ENCODE data around the gene ALDH2. TPM values are rescaled to one million over a fixed set of nuclear protein-coding genes. Genes with fewer than 3 reads are reported as not detected.
A peak's percentile ranks its signal among the peaks of the same experiment; 100 is the strongest.

Gene ALDH2
- total and polyA plus RNA-seq, 2 experiments from 2014 or later, result 130 to 164 TPM

DNA sequence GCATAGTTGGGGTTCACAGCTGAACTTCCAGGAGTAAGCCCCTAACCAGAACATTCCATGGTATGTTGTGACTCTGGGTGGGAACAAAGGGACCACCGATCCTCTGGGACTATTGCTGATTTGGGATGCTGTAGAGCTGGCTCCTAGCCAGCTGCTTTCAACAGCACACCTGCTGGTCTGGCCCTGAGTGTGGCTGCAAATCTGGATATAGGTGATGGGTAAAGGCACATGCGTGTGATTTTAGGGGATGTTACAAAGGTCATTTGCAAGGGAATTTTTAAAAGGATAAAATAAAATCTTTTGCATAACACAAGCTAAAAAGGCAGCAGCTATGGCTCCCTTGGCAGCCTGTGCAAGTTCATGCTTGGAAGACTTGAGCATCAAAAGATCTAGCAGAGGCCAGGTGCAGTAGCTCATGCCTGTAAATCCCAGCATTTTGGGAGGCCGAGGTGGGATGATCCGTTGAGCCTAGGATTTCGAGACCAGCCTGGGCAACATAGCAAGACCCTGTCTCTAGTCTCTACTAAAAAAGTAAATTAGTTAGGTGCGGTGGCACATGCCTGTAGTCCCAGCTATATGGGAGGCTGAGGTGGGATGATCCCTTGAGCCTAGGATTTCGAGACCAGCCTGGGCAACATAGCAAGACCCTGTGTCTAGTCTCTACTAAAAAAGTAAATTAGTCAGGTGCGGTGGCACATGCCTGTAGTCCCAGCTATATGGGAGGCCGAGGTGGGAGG lies 1.6 kb downstream of the ALDH2 start:
- no peak overlapping the region for H3K4me3 ChIP-seq
- no peaks in the 10 kb centered on the region for H3K9me3 ChIP-seq (ENCODE audit: low read depth)
- H3K4me1 ChIP-seq (ENCODE audit: low read depth), result peaks cover 6% of the 10 kb centered on the region
- DNase-seq (ENCODE audit: low read depth in 1 of 2, low spot score in 1 of 2), result no peak
- H3K36me3 ChIP-seq, result no peaks in the 10 kb centered on the region
- TF ChIP-seq, protein P1, sequence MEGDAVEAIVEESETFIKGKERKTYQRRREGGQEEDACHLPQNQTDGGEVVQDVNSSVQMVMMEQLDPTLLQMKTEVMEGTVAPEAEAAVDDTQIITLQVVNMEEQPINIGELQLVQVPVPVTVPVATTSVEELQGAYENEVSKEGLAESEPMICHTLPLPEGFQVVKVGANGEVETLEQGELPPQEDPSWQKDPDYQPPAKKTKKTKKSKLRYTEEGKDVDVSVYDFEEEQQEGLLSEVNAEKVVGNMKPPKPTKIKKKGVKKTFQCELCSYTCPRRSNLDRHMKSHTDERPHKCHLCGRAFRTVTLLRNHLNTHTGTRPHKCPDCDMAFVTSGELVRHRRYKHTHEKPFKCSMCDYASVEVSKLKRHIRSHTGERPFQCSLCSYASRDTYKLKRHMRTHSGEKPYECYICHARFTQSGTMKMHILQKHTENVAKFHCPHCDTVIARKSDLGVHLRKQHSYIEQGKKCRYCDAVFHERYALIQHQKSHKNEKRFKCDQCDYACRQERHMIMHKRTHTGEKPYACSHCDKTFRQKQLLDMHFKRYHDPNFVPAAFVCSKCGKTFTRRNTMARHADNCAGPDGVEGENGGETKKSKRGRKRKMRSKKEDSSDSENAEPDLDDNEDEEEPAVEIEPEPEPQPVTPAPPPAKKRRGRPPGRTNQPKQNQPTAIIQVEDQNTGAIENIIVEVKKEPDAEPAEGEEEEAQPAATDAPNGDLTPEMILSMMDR (IDR thresholded peaks at IDR 0.05; ENCODE audit: low read depth, low read length), result no peak
- no peak overlapping the region for H3K27ac ChIP-seq
- no peaks in the 10 kb centered on the region for H3K27me3 ChIP-seq

DNA sequence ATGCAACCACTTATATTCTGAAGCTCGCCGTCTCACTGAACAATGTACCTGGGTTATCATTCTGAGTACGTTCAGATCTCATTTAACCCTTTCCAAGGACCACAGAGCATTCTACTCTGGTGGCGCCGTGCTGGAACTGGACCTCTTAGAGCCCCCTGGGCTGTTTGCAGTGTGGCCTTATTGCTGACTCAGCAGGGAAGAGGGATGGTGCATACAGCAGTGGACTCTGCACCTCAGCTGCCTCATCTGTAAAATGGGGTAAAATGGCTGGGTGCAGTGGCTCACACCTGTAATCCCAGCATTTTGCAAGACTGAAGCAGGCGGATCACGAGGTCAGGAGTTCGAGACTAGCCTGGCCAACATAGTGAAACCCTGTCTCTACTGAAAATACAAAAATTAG lies 2.9 kb downstream of the ALDH2 start:
- TF ChIP-seq, protein P1 (IDR thresholded peaks at IDR 0.05; ENCODE audit: low read depth, low read length), result no peak
- DNase-seq (ENCODE audit: low read depth in 1 of 2, low spot score in 1 of 2), result no peak

DNA sequence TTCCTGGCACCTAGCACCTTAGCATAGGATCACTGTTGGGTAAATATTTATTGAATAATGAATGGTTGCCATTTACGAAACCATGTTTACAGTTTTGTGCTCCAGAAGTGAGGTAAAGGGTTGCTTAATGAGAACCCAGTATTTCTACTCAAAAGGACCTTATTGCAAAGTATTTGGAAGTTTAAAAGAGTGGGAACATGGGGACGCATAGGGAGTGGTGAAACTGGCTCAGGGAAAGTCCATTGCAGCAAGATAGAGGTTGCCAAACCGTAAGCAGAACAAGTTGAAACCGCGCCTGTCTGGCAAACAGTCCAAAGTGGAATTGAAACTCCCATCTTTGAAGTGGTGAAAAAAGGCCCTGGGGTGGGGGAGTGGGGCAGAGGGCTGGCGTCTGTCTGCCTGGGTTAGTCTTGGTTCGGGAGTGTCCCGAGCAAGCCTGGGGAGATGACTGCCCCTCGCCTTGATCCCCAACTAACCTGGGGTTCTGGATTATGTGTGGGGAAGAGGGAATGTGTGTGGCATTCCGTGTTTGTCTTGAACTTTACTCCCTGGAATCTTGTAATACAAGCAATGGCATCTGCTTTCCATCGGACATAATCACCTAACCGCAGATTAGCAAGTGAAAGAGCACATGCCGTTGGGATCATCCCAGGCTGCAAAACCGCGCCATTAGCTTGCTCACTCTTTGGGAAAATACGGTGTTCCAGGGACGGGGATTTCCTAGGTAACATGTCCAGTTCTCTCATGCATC lies 7.2 kb downstream of the ALDH2 start:
- H3K36me3 ChIP-seq, result no peaks in the 10 kb centered on the region
- H3K4me1 ChIP-seq (ENCODE audit: low read depth), result peaks cover 29% of the 10 kb centered on the region
- peak in 1 of 2 donors; percentile 95 for DNase-seq (ENCODE audit: low read depth in 1 of 2, low spot score in 1 of 2)
- TF ChIP-seq, protein P1 (IDR thresholded peaks at IDR 0.05; ENCODE audit: low read depth, low read length), result no peak
- H3K27ac ChIP-seq, result peak overlapping the region; percentile 91
- H3K27me3 ChIP-seq, result no peaks in the 10 kb centered on the region
- no peaks in the 10 kb centered on the region for H3K9me3 ChIP-seq (ENCODE audit: low read depth)
- H3K4me3 ChIP-seq, result no peak overlapping the region

More for the DNA sequence above, 2.9 kb downstream of the ALDH2 start:
- Histone ChIP-seq H3K27ac (no peak overlapping the region), H3K36me3 (no peaks in the 10 kb centered on the region), H3K9me3 (ENCODE audit: low read depth) (no peaks in the 10 kb centered on the region), H3K4me3 (no peak overlapping the region), H3K27me3 (no peaks in the 10 kb centered on the region), H3K4me1 (ENCODE audit: low read depth) (peaks cover 16% of the 10 kb centered on the region)

DNA sequence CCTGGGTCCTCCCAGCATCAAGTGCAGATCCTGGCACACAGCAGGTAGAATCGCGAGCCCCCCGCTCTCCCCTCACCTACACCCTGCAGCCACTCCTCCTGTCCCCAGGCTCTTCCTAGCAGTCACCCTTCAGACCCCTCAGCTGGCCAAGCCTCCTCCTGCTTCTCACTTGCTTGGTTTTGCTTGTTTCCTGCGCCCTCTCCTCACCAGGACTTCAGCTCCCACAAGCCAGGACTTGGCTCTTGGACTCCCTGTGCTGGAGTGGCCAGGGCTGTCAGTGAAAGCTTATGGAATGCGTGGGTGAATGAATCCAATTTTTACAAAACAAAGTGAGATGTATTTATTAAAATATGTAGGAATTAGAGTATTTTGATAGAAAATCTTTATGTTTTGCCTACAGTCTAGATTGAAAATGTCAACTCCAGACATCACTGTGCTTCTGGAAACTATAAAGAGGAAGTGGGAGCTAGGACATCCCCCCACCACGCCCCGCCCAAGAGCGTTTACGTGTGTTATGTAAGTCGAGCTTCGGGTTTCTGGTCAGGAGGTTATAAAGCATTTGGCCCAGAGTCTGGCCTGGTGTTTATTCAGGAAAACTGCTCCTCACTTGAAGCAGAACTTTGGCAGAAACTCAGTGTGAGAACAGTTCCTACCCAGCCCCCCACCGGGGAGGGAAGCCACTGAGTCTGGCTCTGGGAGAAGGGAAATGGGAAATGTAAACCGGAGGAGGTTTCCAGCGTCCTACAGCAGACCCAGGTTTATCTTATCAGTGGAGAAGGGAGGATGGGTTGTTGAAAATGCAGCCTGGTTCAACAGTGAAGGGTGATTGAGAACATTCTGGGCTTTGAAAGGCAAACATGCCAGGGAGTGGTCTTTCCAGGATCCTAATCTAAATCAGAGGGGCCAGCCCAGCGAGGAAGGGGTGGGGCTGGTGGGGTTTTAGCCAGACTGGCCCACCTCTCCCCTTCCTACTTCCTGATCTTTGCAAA lies 8.8 kb downstream of the ALDH2 start:
- no peaks in the 10 kb centered on the region for H3K36me3 ChIP-seq
- peaks cover 29% of the 10 kb centered on the region for H3K4me1 ChIP-seq (ENCODE audit: low read depth)
- peak overlapping the region; percentile 91 for H3K27ac ChIP-seq
- no peaks in the 10 kb centered on the region for H3K27me3 ChIP-seq
- H3K4me3 ChIP-seq, result no peak overlapping the region
- peak; percentile 53 to 98 for DNase-seq (ENCODE audit: low read depth in 1 of 2, low spot score in 1 of 2)
- H3K9me3 ChIP-seq (ENCODE audit: low read depth), result no peaks in the 10 kb centered on the region
- TF ChIP-seq, protein P1 (IDR thresholded peaks at IDR 0.05; ENCODE audit: low read depth, low read length), result no peak

DNA sequence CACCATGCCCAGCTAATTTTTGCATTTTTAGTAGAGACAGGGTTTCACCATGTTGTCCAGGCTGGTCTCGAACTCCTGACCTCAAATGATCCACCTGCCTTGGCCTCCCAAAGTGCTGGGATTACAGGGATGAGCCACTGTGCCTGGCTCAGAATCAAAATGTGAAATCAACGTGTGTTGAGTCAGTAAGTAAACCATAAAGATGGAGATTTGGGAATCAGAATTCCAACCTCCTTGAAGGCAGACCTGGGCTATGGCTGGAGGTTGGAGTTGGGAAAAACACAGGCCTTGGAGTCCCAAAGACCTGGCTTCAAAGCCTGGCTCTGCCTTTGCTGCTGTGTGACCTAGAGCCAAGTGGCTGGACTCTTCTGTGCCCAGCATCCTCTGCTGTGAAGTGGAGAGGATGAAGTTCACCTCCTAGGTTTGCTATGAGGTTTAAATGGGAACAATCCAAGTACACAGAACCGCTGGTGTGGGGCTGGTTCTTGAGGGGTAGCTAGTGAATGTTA lies 10.2 kb downstream of the ALDH2 start:
- Histone ChIP-seq H3K4me1 (ENCODE audit: low read depth) (peaks cover 29% of the 10 kb centered on the region), H3K4me3 (no peak overlapping the region), H3K27ac (peak overlapping the region; percentile 91), H3K27me3 (no peaks in the 10 kb centered on the region), H3K36me3 (no peaks in the 10 kb centered on the region), H3K9me3 (ENCODE audit: low read depth) (no peaks in the 10 kb centered on the region)
- DNase-seq (ENCODE audit: low read depth in 1 of 2, low spot score in 1 of 2), result no peak
- TF ChIP-seq, protein P1 (IDR thresholded peaks at IDR 0.05; ENCODE audit: low read depth, low read length), result no peak

Data from cardiac muscle cell (in vitro differentiated cells and primary cell).